BE2C (cell line): ENCODE data around the gene PREB.
A peak's percentile ranks its signal among the peaks of the same experiment; 100 is the strongest.

Source experiments
- DNase-seq: peaks from one replicate; pipeline ENCODE4 v3.0.0-alpha.2; 2020
- H3K27me3 ChIP-seq: fragments of 250-450 bp; sonication (Bioruptor Pico); 2 replicates; pipeline ENCODE4 v1.5.1; 2020; ENCODE audit warnings: mild to moderate bottlenecking
- H3K36me3 ChIP-seq: fragments of 250-450 bp; sonication (Bioruptor Pico); 2 replicates; pipeline ENCODE4 v1.5.1; 2020; ENCODE audit warnings: mild to moderate bottlenecking
- H3K4me1 ChIP-seq: fragments of 250-450 bp; sonication (Bioruptor Pico); 2 replicates; pipeline ENCODE4 v1.5.1; 2020
- H3K4me3 ChIP-seq: 2 replicates; pipeline ENCODE4 v1.5.1; 2011; ENCODE audit warnings: low read depth, low read length
- H3K9me3 ChIP-seq: fragments of 250-450 bp; sonication (Bioruptor Pico); 2 replicates; pipeline ENCODE4 v1.5.1; 2020
- TF ChIP-seq, protein P1 (sequence below): IDR thresholded peaks from 2 replicates; pipeline ENCODE4 v1.5.1; 2012; ENCODE audit warnings: mild to moderate bottlenecking, low read depth, low read length

Gene PREB

DNA sequence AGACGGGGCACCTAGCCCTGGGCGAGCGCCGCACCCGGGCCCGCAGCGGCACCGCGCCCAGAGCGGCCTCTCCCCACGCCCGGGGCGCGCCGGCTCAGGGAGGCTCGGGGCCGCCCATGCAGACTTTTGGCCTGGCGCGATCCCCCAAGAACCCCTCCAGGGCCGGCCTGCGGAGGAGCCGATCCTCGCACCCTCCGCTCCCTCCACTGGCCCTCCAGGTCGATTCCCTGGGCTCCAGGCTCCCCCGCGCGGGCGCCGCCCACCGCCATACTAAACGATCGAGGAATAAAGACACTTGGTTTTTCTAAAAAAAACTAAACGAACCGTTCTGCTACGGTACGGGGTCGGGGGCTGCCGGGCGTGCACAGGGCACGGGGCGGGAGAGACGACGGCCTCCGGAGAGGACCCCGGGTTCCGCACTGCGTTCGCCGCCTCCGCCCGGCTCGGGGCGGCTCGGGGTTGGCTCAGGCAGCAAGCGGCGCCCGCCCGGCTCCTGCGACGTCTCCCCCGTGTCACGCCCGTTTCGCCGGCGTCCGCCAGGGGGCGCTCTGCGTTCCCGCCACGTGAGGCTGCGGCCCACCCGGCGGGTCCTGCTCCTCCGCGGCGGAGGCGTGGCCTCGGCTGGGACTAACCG lies 48.2 kb downstream of the PREB start:
- Histone ChIP-seq H3K9me3 (no peaks in the 10 kb centered on the region), H3K4me1 (peaks cover 12% of the 10 kb centered on the region), H3K36me3 (peaks cover 18% of the 10 kb centered on the region), H3K27me3 (no peaks in the 10 kb centered on the region), H3K4me3 (peak overlapping the region; percentile 61)
- TF ChIP-seq, protein P1, sequence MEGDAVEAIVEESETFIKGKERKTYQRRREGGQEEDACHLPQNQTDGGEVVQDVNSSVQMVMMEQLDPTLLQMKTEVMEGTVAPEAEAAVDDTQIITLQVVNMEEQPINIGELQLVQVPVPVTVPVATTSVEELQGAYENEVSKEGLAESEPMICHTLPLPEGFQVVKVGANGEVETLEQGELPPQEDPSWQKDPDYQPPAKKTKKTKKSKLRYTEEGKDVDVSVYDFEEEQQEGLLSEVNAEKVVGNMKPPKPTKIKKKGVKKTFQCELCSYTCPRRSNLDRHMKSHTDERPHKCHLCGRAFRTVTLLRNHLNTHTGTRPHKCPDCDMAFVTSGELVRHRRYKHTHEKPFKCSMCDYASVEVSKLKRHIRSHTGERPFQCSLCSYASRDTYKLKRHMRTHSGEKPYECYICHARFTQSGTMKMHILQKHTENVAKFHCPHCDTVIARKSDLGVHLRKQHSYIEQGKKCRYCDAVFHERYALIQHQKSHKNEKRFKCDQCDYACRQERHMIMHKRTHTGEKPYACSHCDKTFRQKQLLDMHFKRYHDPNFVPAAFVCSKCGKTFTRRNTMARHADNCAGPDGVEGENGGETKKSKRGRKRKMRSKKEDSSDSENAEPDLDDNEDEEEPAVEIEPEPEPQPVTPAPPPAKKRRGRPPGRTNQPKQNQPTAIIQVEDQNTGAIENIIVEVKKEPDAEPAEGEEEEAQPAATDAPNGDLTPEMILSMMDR, result peak; percentile 61
- peak; percentile 97 for DNase-seq

DNA sequence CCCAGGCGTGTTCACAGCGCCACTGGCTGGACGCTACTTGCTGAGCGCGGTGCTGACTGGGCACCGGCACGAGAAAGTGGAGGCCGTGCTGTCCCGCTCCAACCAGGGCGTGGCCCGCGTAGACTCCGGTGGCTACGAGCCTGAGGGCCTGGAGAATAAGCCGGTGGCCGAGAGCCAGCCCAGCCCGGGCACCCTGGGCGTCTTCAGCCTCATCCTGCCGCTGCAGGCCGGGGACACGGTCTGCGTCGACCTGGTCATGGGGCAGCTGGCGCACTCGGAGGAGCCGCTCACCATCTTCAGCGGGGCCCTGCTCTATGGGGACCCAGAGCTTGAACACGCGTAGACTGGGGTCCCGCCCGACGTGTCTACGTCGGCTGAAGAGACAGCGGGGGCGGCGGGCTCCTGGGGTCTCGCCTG lies 48.8 kb downstream of the PREB start:
- TF ChIP-seq, protein P1, result peak; percentile 53
- peaks cover 20% of the 10 kb centered on the region for H3K36me3 ChIP-seq
- H3K27me3 ChIP-seq, result no peaks in the 10 kb centered on the region
- peak overlapping the region; percentile 61 for H3K4me3 ChIP-seq
- H3K4me1 ChIP-seq, result peaks cover 15% of the 10 kb centered on the region
- no peaks in the 10 kb centered on the region for H3K9me3 ChIP-seq
- DNase-seq, result peak; percentile 67

DNA sequence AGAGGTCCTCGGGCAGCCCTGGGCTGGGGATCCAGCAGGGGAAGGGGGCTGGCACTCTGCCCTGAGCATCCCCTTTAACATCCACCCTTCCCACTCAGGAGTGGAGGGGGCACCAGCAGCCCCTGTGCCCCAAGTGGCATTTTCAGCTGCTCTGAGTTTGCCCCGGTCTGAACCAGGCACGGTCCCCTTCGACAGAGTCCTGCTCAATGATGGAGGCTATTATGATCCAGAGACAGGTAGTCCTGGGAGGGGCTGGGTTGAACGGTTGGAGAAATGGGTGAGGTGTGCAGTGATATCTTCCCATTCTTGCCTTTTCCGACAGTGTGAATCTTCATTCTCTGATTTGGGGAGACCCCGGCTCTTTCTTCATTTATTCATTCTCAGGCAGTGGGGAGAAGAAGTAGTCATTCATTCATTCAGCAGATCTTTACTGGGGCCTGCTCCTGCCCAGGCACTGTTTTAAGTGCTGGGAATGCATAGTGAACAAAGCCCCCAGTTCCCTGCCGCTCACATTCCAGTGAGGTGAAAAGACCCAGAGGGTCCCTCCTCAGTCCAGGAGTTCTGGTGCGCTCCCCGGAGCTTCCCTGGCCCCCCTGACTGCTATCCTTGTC lies 49.3 kb downstream of the PREB start:
- H3K9me3 ChIP-seq, result no peaks in the 10 kb centered on the region
- H3K4me1 ChIP-seq, result peaks cover 19% of the 10 kb centered on the region
- H3K36me3 ChIP-seq, result peaks cover 22% of the 10 kb centered on the region
- DNase-seq, result no peak
- H3K4me3 ChIP-seq, result peak overlapping the region; percentile 61
- TF ChIP-seq, protein P1, result no peak
- no peaks in the 10 kb centered on the region for H3K27me3 ChIP-seq

DNA sequence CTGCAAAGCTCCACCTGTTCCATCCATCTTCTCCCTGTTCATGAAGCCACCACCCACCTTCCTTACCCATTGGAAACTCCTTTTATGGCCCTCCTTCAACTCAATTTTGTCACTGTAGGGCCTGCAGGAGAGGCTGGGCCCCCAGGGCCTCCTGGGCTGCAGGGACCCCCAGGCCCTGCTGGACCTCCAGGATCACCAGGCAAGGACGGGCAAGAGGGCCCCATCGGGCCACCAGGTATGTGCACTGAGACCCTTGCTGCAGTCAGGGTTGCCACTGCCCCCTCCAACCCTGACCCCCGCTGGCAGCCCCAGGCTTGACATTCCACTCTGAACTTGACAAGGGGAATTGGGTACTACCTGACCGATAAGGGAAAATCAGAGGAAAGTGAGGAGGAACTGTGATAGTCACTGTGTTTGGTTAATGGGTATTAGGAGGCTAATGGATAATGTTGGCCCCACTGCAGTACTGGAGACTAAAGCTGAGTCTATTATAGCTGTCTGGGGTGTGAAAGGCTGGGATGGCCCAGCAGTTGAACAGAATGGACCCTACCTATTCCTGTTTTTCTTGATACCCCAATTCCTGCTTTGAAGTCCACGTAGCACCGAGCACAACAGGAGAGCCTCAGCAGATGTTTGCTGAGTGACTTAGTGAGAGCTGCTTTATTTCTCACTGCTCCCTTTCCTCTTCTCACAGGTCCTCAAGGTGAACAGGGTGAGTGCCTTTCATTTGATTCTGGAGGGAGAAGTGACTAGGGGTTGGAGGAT lies 50.0 kb downstream of the PREB start:
- TF ChIP-seq, protein P1, result no peak
- DNase-seq, result no peak
- H3K9me3 ChIP-seq, result no peaks in the 10 kb centered on the region
- H3K4me3 ChIP-seq, result no peak overlapping the region
- H3K36me3 ChIP-seq, result peaks cover 22% of the 10 kb centered on the region
- no peaks in the 10 kb centered on the region for H3K27me3 ChIP-seq
- H3K4me1 ChIP-seq, result peaks cover 19% of the 10 kb centered on the region

DNA sequence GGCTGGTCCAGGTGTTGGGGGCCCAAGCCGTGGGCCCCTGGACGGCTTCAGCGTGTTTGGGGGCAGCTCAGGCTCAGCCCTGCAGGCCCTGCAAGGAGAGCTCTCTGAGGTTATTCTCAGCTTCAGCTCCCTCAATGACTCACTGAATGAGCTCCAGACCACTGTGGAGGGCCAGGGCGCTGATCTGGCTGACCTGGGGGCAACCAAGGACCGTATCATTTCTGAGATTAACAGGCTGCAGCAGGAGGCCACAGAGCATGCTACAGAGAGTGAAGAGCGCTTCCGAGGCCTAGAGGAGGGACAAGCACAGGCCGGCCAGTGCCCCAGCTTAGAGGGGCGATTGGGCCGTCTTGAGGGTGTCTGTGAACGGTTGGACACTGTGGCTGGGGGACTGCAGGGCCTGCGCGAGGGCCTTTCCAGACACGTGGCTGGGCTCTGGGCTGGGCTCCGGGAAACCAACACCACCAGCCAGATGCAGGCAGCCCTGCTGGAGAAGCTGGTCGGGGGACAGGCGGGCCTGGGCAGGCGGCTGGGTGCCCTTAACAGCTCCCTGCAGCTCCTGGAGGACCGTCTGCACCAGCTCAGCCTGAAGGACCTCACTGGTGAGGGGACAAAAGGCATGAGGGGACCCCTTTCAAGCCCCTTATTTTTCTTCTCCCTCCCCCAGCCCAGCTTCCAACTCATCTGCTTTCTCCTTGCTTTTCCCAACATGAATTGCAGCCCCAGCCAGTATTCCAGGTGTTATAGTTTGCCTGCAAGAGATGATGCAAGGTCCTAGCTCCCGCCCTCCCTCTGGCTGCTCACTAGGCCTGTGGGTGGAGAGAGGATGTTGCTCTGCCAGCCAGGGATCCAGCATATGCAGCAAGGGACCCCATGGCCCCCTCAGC lies 50.8 kb downstream of the PREB start:
- H3K27me3 ChIP-seq, result no peaks in the 10 kb centered on the region
- H3K36me3 ChIP-seq, result peaks cover 22% of the 10 kb centered on the region
- H3K4me3 ChIP-seq, result no peak overlapping the region
- H3K9me3 ChIP-seq, result no peaks in the 10 kb centered on the region
- H3K4me1 ChIP-seq, result peaks cover 19% of the 10 kb centered on the region
- TF ChIP-seq, protein P1, result no peak
- peak; percentile 43 for DNase-seq
